Kidney (tissue), 14 donors: ENCODE measurements around the gene TMEM38B. TPM values are rescaled to one million over a fixed set of nuclear protein-coding genes. Genes with fewer than 3 reads are reported as not detected.
"Not testable (repeated sequence)": the region's sequence is repeated elsewhere in the genome, so short reads cannot be mapped to it uniquely, and the experiment has no call there.

ENCODE experiments used
- DNase-seq, 5 donors: peaks; one replicate each; pipeline ENCODE4 v3.0.0-alpha.2; 2013 to 2020
- FAIRE-seq: peaks from 2 replicates; lab custom pipeline; 2012; peaks lifted over from hg19 to GRCh38; lab: Jason Lieb, UNC
- H3K27ac ChIP-seq, 2 donors: one replicate each; pipeline ENCODE4 v1.7.0; 2013; ENCODE audit warnings: low read depth in 2 of 2, low read length in 2 of 2, inconsistent platforms in 1 of 2
- H3K27me3 ChIP-seq: one replicate; pipeline ENCODE4 v1.7.1; 2013; ENCODE audit warnings: low read length, inconsistent platforms; ENCODE audit not compliant: control insufficient read depth, insufficient read depth
- H3K36me3 ChIP-seq, 3 donors: one replicate each; pipeline versions ENCODE4 v1.7.0 to v1.7.1; 2013; ENCODE audit warnings: low read length in 3 of 3, control low read depth in 1 of 3, inconsistent platforms in 1 of 3; ENCODE audit not compliant: insufficient read depth in 3 of 3, control insufficient read depth in 2 of 3
- H3K4me1 ChIP-seq, 3 donors: one replicate each; pipeline versions ENCODE4 v1.7.0 to v1.7.1; 2013; ENCODE audit warnings: low read length in 3 of 3, inconsistent platforms in 1 of 3, low read depth in 1 of 3; ENCODE audit not compliant: control insufficient read depth in 2 of 3, insufficient read depth in 2 of 3
- H3K4me3 ChIP-seq, 3 donors: one replicate each; pipeline versions ENCODE4 v1.7.0 to v1.8.1; 2013; ENCODE audit warnings: low read length in 3 of 3, control low read depth in 1 of 3, inconsistent platforms in 1 of 3
- H3K9ac ChIP-seq, 3 donors: one replicate each; pipeline versions ENCODE4 v1.7.0 to v1.7.1; 2013; ENCODE audit warnings: low read length in 3 of 3, control low read depth in 1 of 3, inconsistent platforms in 1 of 3
- H3K9me3 ChIP-seq, 3 donors: one replicate each; pipeline versions ENCODE4 v1.7.0 to v1.7.1; 2013; ENCODE audit warnings: low read length in 3 of 3, control low read depth in 1 of 3, inconsistent platforms in 1 of 3; ENCODE audit not compliant: control insufficient read depth in 2 of 3, insufficient read depth in 1 of 3
- CTCF ChIP-seq: IDR thresholded peaks from 3 replicates; pipeline ENCODE4 v1.5.1; 2012; ENCODE audit warnings: mild to moderate bottlenecking, moderate library complexity, borderline replicate concordance; ENCODE audit not compliant: insufficient read depth; ENCODE audit errors: extremely low read depth
- intact Hi-C: fragments of 100-400 bp; cut with DNase I; formaldehyde crosslinking; loops from one replicate; pipeline ENCODE4 v1.11.1; 2022
- polyA plus RNA-seq: library from polyadenylated mRNA; stranded (reverse); fragments of 350-450 nt; fragmentation: Illumina TruSeq; extraction: RNeasy Lipid Tissue Mini Kit (QIAGEN cat#74804); gene quantifications from one replicate; pipeline ENCODE4 v1.2.3, GENCODE V29; 2014; ENCODE audit warnings: low read depth, low replicate concordance; ENCODE audit not compliant: insufficient read depth
- total RNA-seq: library from RNA; stranded (reverse); fragmentation: NEBNext Ultra II Directional; extraction: Animal tissue kit (Norgen Biotek cat#: 25700); gene quantifications from one replicate; pipeline ENCODE4 v1.2.1, GENCODE V29; 2021
- donor health status: control.
- donor health status: control.
- donor health status: control.
- donor health status: control.
- donor health status: control.
- donor health status: DM: yes; HTN: yes; CAD: no.
- donor health status: Normal renal cell carcinoma (clear cell type).

TMEM38B gene
- total and polyA plus RNA-seq, 2 donors from 2014 or later: 12.5 to 23.2 TPM

DNA sequence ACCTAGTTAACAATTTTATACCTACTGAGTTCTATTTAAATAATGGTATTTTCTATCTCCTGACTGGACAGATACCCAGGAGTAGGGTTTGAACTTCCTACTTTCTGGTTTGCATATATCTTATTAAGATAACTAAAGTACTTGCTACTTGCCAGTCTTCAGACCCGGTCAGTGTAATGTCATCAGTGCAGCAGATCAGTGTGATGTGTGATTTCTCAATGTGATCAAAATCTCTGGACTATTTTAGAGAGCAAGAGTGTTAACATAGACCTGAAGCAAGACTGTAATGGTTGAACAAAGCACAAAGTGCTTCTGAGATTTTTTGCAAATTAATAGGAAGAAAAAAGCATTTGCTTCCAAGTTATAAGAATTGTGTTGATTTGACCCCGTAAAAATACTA is 6.8 kb downstream of the TMEM38B start:
- no peak overlapping the region for H3K9ac ChIP-seq
- no peaks in the 10 kb centered on the region for H3K36me3 ChIP-seq
- intact Hi-C loops: no loop called here
- no peaks in the 10 kb centered on the region for H3K9me3 ChIP-seq
- no peaks in the 10 kb centered on the region for H3K4me1 ChIP-seq
- no peak overlapping the region for H3K4me3 ChIP-seq
- no peak for TF ChIP-seq CTCF
- DNase-seq: no peak
- no peaks in the 10 kb centered on the region for H3K27me3 ChIP-seq
- H3K27ac ChIP-seq: no peak overlapping the region
- no peak for FAIRE-seq

- Histone ChIP-seq H3K36me3 (no peaks in the 10 kb centered on the region), H3K27me3 (no peaks in the 10 kb centered on the region), H3K9ac (no peak overlapping the region), H3K27ac (no peak overlapping the region), H3K4me1 (no peaks in the 10 kb centered on the region), H3K9me3 (no peaks in the 10 kb centered on the region), H3K4me3 (no peak overlapping the region)
- no peak for TF ChIP-seq CTCF
- intact Hi-C loops: no loop called here
- FAIRE-seq (no peak), DNase-seq (no peak)
Measured at GRCh38 chr9:105702207-105702606, 7.9 kb downstream of the TMEM38B start.

DNA sequence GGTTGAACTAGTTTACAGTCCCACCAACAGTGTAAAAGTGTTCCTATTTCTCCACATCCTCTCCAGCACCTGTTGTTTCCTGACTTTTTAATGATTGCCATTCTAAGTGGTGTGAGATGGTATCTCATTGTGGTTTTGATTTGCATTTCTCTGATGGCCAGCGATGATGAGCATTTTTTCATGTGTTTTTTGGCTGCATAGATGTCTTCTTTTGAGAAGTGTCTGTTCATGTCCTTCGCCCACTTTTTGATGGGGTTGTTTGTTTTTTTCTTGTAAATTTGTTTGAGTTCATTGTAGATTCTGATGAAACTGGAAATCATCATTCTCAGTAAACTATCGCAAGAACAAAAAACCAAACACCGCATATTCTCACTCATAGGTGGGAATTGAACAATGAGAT is 9.3 kb downstream of the TMEM38B start:
- H3K27me3 ChIP-seq, DNase-seq, intact Hi-C loops, H3K9me3 ChIP-seq, FAIRE-seq, H3K4me3 ChIP-seq, H3K9ac ChIP-seq, H3K36me3 ChIP-seq, H3K4me1 ChIP-seq, H3K27ac ChIP-seq: not testable (repeated sequence)

DNA sequence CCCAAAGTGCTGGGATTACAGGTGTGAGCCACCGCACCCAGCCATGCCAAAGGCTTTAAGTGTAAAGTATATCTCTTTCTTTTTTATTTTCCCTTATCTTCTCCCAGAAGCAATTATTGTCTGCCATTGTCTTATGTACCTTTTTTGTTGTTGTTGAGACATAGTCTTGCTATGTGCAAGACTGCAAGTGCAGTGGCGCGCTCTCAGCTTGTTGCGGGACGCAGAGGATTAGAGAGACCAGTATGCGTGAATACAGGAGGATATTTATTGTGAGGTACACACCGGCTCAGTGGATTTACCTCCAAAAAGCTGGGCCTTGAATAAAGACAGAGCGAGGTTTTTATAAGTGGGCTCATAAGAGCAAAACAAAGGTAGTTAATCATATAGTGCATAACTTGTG is 11.8 kb downstream of the TMEM38B start:
- DNase-seq (no peak), FAIRE-seq (no peak)
- no peak overlapping the region for H3K27ac ChIP-seq
- H3K4me1 ChIP-seq: no peaks in the 10 kb centered on the region
- no peaks in the 10 kb centered on the region for H3K27me3 ChIP-seq
- intact Hi-C loops: no loop called here
- H3K9ac ChIP-seq: no peak overlapping the region
- no peak for TF ChIP-seq CTCF
- H3K36me3 ChIP-seq: no peaks in the 10 kb centered on the region
- H3K9me3 ChIP-seq: no peaks in the 10 kb centered on the region
- no peak overlapping the region for H3K4me3 ChIP-seq
